ENCODE measurements around the gene ANKRD61.
"Not testable (repeated sequence)": the region's sequence is repeated elsewhere in the genome, so short reads cannot be mapped to it uniquely, and the experiment has no call there.

GRCh38 chr7:6083047-6083446, 51.9 kb downstream of the ANKRD61 start:
- TF ChIP-seq CTCF, POLR2AphosphoS5, POLR2A, EP300 (IDR thresholded peaks at IDR 0.05): not testable (repeated sequence)
